Smooth muscle cell (in vitro differentiated cells): Measurements from ENCODE around the gene RNPEP. TPM values are rescaled to one million over a fixed set of nuclear protein-coding genes. Genes with fewer than 3 reads are reported as not detected.
A peak's percentile ranks its signal among the peaks of the same experiment; 100 is the strongest.

ENCODE experiments used
- DNase-seq: peaks from one replicate; lab custom pipeline; 2025; ENCODE audit not compliant: unreplicated experiment; lab: John Stamatoyannopoulos, UW
- H2AFZ ChIP-seq: fragments of 200-600 bp; sonication (generic); 2 replicates; pipeline ENCODE4 v1.6.0; 2016; ENCODE audit warnings: antibody characterized with exemption, low read depth, mild to moderate bottlenecking
- H3F3A ChIP-seq: fragments of 200-600 bp; sonication (generic); 2 replicates; pipeline ENCODE4 v1.6.0; 2017; ENCODE audit warnings: antibody characterized with exemption, low read depth
- H3K27ac ChIP-seq: fragments of 200-600 bp; sonication (generic); 2 replicates; pipeline ENCODE4 v1.5.1; 2016; ENCODE audit warnings: low read depth, mild to moderate bottlenecking
- H3K27me3 ChIP-seq: fragments of 200-600 bp; sonication (generic); 2 replicates; pipeline ENCODE4 v1.6.1; 2016; ENCODE audit warnings: low read depth, mild to moderate bottlenecking
- H3K36me3 ChIP-seq: fragments of 200-600 bp; sonication (generic); 2 replicates; pipeline ENCODE4 v1.5.1; 2016; ENCODE audit warnings: low read depth
- H3K4me1 ChIP-seq: fragments of 200-600 bp; sonication (generic); 2 replicates; pipeline ENCODE4 v1.5.1; 2016; ENCODE audit warnings: low read depth
- H3K4me2 ChIP-seq: fragments of 200-600 bp; sonication (generic); 2 replicates; pipeline ENCODE4 v1.6.0; 2016; ENCODE audit warnings: mild to moderate bottlenecking
- H3K4me3 ChIP-seq: fragments of 200-600 bp; sonication (generic); 2 replicates; pipeline ENCODE4 v1.5.1; 2016; ENCODE audit warnings: mild to moderate bottlenecking
- H3K79me2 ChIP-seq: fragments of 200-600 bp; sonication (generic); 2 replicates; pipeline ENCODE4 v1.6.0; 2016; ENCODE audit warnings: low read depth, mild to moderate bottlenecking
- H3K9ac ChIP-seq: fragments of 200-600 bp; sonication (generic); 2 replicates; pipeline ENCODE4 v1.6.0; 2016; ENCODE audit warnings: low read depth
- H3K9me3 ChIP-seq: fragments of 200-600 bp; sonication (generic); replicated peaks from 2 replicates; pipeline ENCODE4 v1.5.1; 2016; ENCODE audit warnings: low read depth
- H4K20me1 ChIP-seq: fragments of 200-600 bp; sonication (generic); 2 replicates; pipeline ENCODE4 v1.6.0; 2016; ENCODE audit warnings: low read depth
- WGBS: methylation state at CpG from one replicate; pipeline ENCODE4 v1.1.7; 2016; ENCODE audit warnings: low lambda C conversion rate; 5-methylcytosine and 5-hydroxymethylcytosine counted together
- polyA plus RNA-seq: library from polyadenylated mRNA; unstranded; fragments of >200 nt; fragmentation: Nextera tagmentation; extraction: Ambion mirVana; gene quantifications from 2 replicates; pipeline ENCODE4 v1.2.1, GENCODE V29; 2016
- total RNA-seq: library from RNA; depleted of rRNA; stranded (reverse); fragments of >200 nt; gene quantifications from 2 replicates; pipeline ENCODE4 v1.2.3, GENCODE V29; 2014
- TF ChIP-seq, protein P1 (sequence below): fragments of 200-600 bp; sonication (generic); IDR thresholded peaks from 2 replicates; pipeline ENCODE4 v1.5.1; 2017; ENCODE audit warnings: borderline replicate concordance, mild to moderate bottlenecking, antibody characterized with exemption; ENCODE audit not compliant: insufficient read depth, poor library complexity, severe bottlenecking

The RNPEP gene, protein sequence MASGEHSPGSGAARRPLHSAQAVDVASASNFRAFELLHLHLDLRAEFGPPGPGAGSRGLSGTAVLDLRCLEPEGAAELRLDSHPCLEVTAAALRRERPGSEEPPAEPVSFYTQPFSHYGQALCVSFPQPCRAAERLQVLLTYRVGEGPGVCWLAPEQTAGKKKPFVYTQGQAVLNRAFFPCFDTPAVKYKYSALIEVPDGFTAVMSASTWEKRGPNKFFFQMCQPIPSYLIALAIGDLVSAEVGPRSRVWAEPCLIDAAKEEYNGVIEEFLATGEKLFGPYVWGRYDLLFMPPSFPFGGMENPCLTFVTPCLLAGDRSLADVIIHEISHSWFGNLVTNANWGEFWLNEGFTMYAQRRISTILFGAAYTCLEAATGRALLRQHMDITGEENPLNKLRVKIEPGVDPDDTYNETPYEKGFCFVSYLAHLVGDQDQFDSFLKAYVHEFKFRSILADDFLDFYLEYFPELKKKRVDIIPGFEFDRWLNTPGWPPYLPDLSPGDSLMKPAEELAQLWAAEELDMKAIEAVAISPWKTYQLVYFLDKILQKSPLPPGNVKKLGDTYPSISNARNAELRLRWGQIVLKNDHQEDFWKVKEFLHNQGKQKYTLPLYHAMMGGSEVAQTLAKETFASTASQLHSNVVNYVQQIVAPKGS
- total RNA-seq (50.6 and 53.4 TPM in 2 replicates), polyA plus RNA-seq (59.0 and 70.9 TPM in 2 replicates)

DNA sequence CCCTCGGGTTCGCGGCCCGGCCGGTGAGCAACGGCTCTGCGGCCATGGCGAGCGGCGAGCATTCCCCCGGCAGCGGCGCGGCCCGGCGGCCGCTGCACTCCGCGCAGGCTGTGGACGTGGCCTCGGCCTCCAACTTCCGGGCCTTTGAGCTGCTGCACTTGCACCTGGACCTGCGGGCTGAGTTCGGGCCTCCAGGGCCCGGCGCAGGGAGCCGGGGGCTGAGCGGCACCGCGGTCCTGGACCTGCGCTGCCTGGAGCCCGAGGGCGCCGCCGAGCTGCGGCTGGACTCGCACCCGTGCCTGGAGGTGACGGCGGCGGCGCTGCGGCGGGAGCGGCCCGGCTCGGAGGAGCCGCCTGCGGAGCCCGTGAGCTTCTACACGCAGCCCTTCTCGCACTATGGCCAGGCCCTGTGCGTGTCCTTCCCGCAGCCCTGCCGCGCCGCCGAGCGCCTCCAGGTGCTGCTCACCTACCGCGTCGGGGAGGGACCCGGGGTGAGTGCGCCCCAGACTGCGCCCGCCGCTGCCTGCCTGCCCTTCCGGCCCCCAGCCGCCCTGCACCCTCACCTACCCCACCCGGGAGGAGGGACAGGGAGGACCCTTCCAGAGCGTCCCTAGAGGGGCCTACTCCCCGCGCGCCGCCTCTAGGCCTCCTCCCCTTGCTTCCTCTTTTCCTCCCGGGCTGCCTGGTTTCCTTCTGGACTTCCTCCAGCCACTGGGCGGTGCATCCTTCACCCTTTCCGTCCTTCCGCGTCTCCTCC is at the start of gene RNPEP:
Gene RNPEP, plus strand, starts transcription at position 26 of the 757 bp plus-strand sequence. Its CDS starts 19 bp downstream, at position 45.
- peak within 1 kb of the TSS; percentile 41 for H3K9ac ChIP-seq
- no peaks in the 10 kb centered on the region for H3K9me3 ChIP-seq
- peak within 1 kb of the TSS; percentile 100 for H3K4me2 ChIP-seq
- peaks cover 9% of the 10 kb centered on the region for H3F3A ChIP-seq
- peaks cover 5% of the 10 kb centered on the region for H3K4me1 ChIP-seq
- H3K27me3 ChIP-seq: no peaks in the 10 kb centered on the region
- no peaks in the 10 kb centered on the region for H3K36me3 ChIP-seq
- peak within 1 kb of the TSS; percentile 97 for H3K4me3 ChIP-seq
- WGBS: under 1% methylated on average over 34 of the region's 80 CpGs
- peaks cover 31% of the 10 kb centered on the region for H4K20me1 ChIP-seq
- peak; percentile 51 for DNase-seq
- peaks cover 38% of the 10 kb centered on the region for H3K79me2 ChIP-seq
- H3K27ac ChIP-seq: peak within 1 kb of the TSS; percentile 54
- TF ChIP-seq, protein P1, sequence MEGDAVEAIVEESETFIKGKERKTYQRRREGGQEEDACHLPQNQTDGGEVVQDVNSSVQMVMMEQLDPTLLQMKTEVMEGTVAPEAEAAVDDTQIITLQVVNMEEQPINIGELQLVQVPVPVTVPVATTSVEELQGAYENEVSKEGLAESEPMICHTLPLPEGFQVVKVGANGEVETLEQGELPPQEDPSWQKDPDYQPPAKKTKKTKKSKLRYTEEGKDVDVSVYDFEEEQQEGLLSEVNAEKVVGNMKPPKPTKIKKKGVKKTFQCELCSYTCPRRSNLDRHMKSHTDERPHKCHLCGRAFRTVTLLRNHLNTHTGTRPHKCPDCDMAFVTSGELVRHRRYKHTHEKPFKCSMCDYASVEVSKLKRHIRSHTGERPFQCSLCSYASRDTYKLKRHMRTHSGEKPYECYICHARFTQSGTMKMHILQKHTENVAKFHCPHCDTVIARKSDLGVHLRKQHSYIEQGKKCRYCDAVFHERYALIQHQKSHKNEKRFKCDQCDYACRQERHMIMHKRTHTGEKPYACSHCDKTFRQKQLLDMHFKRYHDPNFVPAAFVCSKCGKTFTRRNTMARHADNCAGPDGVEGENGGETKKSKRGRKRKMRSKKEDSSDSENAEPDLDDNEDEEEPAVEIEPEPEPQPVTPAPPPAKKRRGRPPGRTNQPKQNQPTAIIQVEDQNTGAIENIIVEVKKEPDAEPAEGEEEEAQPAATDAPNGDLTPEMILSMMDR: no peak
- H2AFZ ChIP-seq: peak within 1 kb of the TSS; percentile 82

DNA sequence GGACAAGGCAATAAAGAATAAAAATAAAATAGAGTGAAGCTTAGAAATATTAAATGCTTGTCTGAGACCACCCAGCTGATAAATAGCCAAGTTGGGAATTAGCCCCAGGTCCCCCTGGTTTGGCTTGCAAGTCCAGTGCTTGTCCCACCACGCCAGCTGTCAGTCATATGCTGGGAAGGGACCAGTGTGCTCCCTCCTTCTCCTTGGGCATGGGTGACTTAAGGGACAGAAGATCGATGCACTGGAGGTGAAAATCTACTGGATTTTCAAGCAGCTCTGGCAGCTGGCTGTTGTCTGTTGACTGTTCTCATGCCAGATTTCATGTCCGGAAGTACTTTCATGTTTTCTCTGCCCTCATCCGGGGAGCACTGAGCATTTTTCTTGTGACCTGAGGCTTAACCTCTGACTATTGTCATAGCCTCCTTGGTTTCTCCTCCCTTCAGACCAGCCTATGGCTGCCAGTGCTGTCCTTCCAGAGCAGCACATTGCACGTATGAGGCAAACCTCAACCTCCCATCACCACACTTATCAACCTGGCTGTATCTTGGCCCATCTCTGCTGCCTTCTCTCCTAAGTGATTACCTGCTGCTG is 48.5 kb upstream of the RNPEP start:
- no peak overlapping the region for H3K4me2 ChIP-seq

DNA sequence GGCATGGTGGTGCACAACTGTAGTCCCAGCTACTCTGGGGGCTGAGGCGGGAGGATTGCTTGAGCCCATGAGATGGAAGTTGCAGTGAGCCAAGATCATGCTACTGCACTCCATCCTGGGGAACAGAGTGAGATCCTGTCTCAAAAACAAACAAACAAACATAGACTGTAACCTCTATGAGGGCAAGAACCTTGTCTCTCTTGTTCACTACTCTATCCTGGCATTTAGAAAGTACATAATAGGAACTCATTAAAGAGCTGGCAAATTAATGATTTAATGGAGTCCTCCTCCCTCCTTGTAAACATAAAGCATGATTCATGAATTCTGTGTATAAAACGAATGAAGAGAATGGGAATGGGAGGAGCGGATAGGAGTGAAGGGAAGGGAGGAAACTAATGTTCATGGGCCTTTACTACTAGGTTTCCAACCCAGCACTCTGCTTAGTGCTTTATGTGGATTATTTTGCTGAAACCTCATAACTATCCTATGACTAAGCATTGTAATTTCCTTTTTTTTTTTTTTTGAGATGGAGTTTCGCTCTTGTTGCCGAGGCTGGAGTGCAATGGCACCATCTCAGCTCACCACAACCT is 44.7 kb upstream of the RNPEP start:
- no peaks in the 10 kb centered on the region for H3K27me3 ChIP-seq
- no peaks in the 10 kb centered on the region for H3K9me3 ChIP-seq
- H4K20me1 ChIP-seq: no peaks in the 10 kb centered on the region
- H3K27ac ChIP-seq: peak overlapping the region; percentile 53
- H2AFZ ChIP-seq: no peak overlapping the region
- no peak overlapping the region for H3K9ac ChIP-seq
- H3K4me3 ChIP-seq: no peak overlapping the region
- H3K4me1 ChIP-seq: peaks cover 17% of the 10 kb centered on the region
- H3K4me2 ChIP-seq: peak overlapping the region; percentile 12
- TF ChIP-seq, protein P1: no peak
- peaks cover 9% of the 10 kb centered on the region for H3F3A ChIP-seq
- H3K36me3 ChIP-seq: no peaks in the 10 kb centered on the region
- no peaks in the 10 kb centered on the region for H3K79me2 ChIP-seq
- WGBS: 47% methylated on average over 5 of the region's 5 CpGs
- DNase-seq: no peak

More for the DNA sequence above, 48.5 kb upstream of the RNPEP start:
- H3K4me3 ChIP-seq: no peak overlapping the region
- H3K27ac ChIP-seq: no peak overlapping the region
- H3K4me1 ChIP-seq: no peaks in the 10 kb centered on the region
- WGBS: 67% methylated on average over 5 of the region's 5 CpGs
- peaks cover 3% of the 10 kb centered on the region for H3F3A ChIP-seq
- H4K20me1 ChIP-seq: no peaks in the 10 kb centered on the region
- H3K27me3 ChIP-seq: no peaks in the 10 kb centered on the region
- H3K9ac ChIP-seq: no peak overlapping the region
- no peaks in the 10 kb centered on the region for H3K79me2 ChIP-seq
- TF ChIP-seq, protein P1: no peak
- no peaks in the 10 kb centered on the region for H3K9me3 ChIP-seq
- no peaks in the 10 kb centered on the region for H3K36me3 ChIP-seq
- no peak for DNase-seq
- no peak overlapping the region for H2AFZ ChIP-seq
